ENCODE measurements around the gene SEL1L3. TPM values are rescaled to one million over a fixed set of nuclear protein-coding genes. Genes with fewer than 3 reads are reported as not detected.

Gene SEL1L3
- 10 to 100 TPM in 1 of 2 donors, 1 to 10 TPM in 1; 3.7 to 11.0 TPM for total RNA-seq

GRCh38 chr4:25862411-25863346 is at the start of gene SEL1L3:
SEL1L3 (minus strand) TSS chr4:25862988; CDS start chr4:25862836, 152 bp downstream.

Small RNA genes within 50 kb of the gene (small RNA-seq; reads per million reads assigned to genes)
- gene MTND4LP22: 0 reads per million in 2 donors

Other genes with a start within 250 kb of the SEL1L3 start
- gene SLC34A2, start 207.1 kb downstream of the SEL1L3 start, total RNA-seq: not detected
- 10 to 100 TPM; 17.6 to 20.3 TPM for gene SMIM20, start 51.2 kb upstream of the SEL1L3 start, total RNA-seq

Measured in melanocyte of skin (primary cell).